ENCODE measurements around the gene GPATCH8. TPM values are rescaled to one million over a fixed set of nuclear protein-coding genes. Genes with fewer than 3 reads are reported as not detected.
A peak's percentile ranks its signal among the peaks of the same experiment; 100 is the strongest.
"Not testable (repeated sequence)": the region's sequence is repeated elsewhere in the genome, so short reads cannot be mapped to it uniquely, and the experiment has no call there.

GPATCH8 gene
- total RNA-seq, 4 donors from 2014 or later = 15.3 to 35.5 (median 24.9) TPM

DNA sequence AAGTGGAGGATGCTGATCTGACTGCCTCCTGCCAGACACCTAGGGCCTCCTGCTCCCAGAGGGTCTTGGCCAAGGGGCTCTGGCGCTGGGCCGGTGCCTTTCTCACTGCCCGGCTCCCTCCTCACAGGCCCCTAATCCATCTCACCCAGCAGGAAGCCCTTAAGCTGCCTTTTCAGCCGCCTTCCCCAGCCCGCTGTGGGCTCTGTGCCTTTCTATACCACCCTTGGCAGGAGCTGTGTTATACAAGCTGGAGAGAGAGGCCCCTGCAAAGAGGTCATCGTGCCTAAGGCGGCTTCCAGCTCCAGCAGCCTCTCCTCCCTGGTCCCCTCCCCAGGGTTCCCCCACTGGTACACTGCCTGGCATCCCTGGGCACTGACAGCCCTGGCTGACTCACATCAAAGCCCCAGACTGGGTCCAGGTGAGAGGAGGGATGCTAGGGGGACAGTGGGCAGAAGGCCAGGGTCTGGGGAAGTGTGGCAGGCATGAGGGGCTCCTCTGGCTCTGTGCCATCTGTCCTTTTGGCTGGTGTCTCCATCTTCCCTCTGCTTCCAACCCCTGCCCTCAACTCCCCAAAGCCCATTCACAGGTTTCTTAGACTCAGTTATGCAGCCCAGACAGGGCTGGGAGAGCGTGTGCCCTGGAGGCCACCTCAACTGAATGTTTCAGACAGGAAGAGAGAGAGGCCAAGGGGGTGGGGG lies 38.8 kb upstream of the GPATCH8 start:
- no peaks in the 10 kb centered on the region for H3K9me3 ChIP-seq
- TF ChIP-seq POLR2A (IDR thresholded peaks at IDR 0.05) = no peak
- TF ChIP-seq, protein P1, sequence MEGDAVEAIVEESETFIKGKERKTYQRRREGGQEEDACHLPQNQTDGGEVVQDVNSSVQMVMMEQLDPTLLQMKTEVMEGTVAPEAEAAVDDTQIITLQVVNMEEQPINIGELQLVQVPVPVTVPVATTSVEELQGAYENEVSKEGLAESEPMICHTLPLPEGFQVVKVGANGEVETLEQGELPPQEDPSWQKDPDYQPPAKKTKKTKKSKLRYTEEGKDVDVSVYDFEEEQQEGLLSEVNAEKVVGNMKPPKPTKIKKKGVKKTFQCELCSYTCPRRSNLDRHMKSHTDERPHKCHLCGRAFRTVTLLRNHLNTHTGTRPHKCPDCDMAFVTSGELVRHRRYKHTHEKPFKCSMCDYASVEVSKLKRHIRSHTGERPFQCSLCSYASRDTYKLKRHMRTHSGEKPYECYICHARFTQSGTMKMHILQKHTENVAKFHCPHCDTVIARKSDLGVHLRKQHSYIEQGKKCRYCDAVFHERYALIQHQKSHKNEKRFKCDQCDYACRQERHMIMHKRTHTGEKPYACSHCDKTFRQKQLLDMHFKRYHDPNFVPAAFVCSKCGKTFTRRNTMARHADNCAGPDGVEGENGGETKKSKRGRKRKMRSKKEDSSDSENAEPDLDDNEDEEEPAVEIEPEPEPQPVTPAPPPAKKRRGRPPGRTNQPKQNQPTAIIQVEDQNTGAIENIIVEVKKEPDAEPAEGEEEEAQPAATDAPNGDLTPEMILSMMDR (IDR thresholded peaks at IDR 0.05) = no peak
- H3K27me3 ChIP-seq = peaks cover 0 to 73% (median 0%) of the 10 kb centered on the region in 4 donors
- no peaks in the 10 kb centered on the region for H3K36me3 ChIP-seq
- no peak for DNase-seq
- WGBS, 2 donors = 50 to 63% methylated on average over 5 to 7 of the region's 8 CpGs
- no peaks in the 10 kb centered on the region for H3K4me1 ChIP-seq
- H3K27ac ChIP-seq = no peak overlapping the region
- intact Hi-C loops (cut with DNase I) = no loop called here
- no peak overlapping the region for H3K4me3 ChIP-seq

DNA sequence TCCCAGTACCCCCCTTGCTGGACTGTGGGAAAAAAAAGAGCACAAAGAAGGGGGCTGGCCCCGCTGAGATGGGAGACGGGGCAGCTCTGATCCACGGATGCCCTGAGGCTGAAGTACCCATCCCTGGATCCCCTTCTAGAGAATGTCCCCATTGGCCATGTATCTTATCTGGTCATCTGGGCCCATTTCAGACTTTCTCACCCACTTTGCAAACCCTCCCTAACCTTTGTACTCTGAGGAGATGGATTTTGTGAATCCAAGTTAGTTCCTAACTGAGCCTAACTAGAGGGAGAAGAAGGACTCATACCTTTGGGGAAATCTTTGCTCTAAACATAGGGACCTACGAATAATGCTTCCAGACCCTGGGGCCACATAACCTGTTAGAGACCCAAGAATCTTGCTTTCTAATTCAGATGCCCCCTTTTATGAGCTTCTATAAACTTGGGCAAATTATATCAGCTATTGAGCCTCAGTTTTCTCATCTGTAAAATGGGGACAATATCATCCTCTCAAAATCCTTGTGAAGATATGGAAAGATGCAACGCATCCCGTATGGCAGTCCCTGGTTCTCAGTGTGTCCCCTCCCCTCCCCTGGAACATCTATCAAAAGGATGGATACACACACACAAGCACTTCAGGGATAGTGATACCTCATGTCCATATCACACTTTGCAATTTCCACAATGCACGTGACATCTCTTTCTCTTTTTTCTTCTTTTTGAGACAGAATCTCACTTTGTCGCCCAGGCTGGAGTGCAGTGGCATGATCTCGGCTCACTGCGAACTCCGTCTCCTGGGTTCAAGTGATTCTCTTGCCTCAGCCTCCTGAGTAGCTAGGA lies 37.3 kb upstream of the GPATCH8 start:
- Histone ChIP-seq H3K27ac (no peak overlapping the region), H3K9me3 (no peaks in the 10 kb centered on the region), H3K36me3 (no peaks in the 10 kb centered on the region), H3K4me1 (no peaks in the 10 kb centered on the region), H3K4me3 (no peak overlapping the region), H3K27me3 (peaks cover 0 to 58% (median 0%) of the 10 kb centered on the region in 4 donors)
- intact Hi-C loops (cut with DNase I) = no loop called here
- WGBS, 2 donors = 78 to 85% methylated on average over 11 of the region's 11 CpGs
- TF ChIP-seq, protein P1 (IDR thresholded peaks at IDR 0.05) = no peak
- TF ChIP-seq POLR2A (IDR thresholded peaks at IDR 0.05) = no peak
- no peak for DNase-seq

DNA sequence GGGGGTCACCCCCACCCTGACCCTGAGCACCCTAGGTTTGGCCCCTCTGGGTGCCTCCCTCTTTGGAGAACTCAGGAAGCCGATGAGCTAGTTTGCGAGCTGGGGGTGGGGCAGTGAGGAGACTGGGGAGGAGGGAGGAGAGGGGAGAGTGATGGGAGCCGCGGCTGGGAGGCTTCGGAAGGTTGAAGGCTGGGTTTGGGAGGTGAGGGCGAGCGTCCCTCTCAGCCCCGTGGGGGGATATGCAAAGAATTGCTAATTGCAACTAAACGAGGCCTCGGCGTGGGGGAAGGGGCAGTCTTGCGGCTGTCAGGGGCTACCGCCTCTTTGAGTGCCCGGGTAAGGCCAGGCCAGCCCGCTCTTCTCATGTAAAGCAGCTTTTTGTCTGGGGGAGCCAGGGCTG lies 36.5 kb upstream of the GPATCH8 start:
- H3K27me3 ChIP-seq = peaks cover 0 to 53% (median 0%) of the 10 kb centered on the region in 4 donors
- H3K4me3 ChIP-seq = no peak overlapping the region
- WGBS, 2 donors = 45 to 48% methylated on average over 10 to 12 of the region's 15 CpGs
- no peak for DNase-seq
- no peaks in the 10 kb centered on the region for H3K9me3 ChIP-seq
- H3K36me3 ChIP-seq = no peaks in the 10 kb centered on the region
- H3K4me1 ChIP-seq = no peaks in the 10 kb centered on the region
- intact Hi-C loops (cut with DNase I) = loop anchor here (10.0 kb wide), 1 partner anchor 145 kb away; no protein-coding TSS in a partner anchor
- H3K27ac ChIP-seq = no peak overlapping the region
- no peak for TF ChIP-seq POLR2A (IDR thresholded peaks at IDR 0.05)
- TF ChIP-seq, protein P1 (IDR thresholded peaks at IDR 0.05) = no peak

DNA sequence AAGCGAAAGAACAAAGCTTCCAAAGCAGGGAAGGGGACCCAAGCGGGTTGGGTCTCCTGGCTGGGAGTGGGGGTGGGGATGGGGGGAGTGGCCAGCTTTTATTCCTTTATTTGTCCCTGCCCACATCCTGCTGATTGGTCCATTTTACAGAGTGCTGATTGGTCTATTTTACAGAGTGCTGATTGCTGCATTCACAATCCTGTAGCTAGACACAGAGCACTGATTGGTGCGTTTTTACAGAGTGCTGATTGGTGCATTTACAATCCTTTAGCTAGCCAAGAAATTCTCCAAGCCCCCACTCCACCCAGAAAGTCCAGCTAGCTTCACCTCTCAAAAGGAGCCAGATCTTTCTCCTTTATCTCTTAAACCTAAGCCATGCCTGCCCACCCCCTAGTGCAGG lies 34.7 kb upstream of the GPATCH8 start:
- DNase-seq, H3K4me3 ChIP-seq, H3K27ac ChIP-seq, H3K36me3 ChIP-seq, H3K9me3 ChIP-seq: not testable (repeated sequence)
- H3K4me1 ChIP-seq = peaks cover 6 to 11% (median 7%) of the 10 kb centered on the region in 3 donors
- intact Hi-C loops (cut with DNase I) = loop anchor here (10.0 kb wide), 1 partner anchor 143 kb away; no protein-coding TSS in a partner anchor
- H3K27me3 ChIP-seq = peaks cover 0 to 47% (median 0%) of the 10 kb centered on the region in 4 donors
- 96 to 100% methylated on average over 3 of the region's 3 CpGs for WGBS, 2 donors

DNA sequence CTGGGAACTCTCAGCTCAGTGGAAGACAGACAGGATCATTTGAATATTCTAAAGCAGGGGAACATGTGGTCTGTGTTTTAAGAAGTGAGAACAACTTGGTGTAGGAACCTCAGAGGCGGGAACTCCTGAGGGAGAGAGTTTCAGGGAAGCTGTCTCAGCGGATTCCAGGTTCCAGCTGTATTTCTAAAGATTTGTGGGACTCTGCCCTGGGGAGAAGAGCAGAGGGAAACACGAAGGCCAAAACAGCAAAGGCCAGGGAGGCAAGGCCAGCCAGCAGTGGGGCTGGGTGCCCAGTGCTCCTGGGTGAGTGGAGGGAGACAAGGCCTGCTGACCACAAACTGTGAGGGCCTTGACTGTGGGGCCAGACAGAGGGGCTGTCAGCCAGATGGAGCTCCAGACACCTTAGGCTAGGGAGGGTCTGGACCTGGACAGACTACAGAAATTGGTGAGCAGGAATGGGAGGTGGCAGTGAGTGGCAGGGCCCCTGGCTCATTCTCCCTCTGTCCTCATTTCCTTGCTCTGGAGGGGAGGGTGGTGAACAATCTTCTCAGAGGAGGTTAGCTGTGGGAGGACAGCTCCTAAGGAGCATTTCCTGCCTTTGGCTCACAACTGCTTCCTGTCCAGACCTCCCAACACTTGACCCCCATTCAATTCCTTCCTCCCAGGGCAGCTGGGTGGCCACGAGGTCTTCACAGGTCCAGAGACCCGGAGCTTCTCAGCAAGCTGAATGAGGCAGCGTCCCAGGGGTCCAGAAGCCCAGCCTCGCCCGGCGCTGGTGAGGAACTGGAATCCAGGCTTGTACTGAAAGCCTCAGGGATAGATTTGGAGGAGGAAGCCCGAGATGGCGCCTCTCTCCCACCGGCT lies 33.1 kb upstream of the GPATCH8 start:
- no peak for DNase-seq
- peak overlapping the region in 2 of 4 donors; percentile 35 to 36 for H3K27ac ChIP-seq
- H3K4me3 ChIP-seq = no peak overlapping the region
- intact Hi-C loops (cut with DNase I) = loop anchor here (10.0 kb wide), 1 partner anchor 142 kb away; no protein-coding TSS in a partner anchor
- WGBS, 2 donors = 64 to 68% methylated on average over 7 to 8 of the region's 12 CpGs
- H3K9me3 ChIP-seq = no peaks in the 10 kb centered on the region
- peak in 1 of 4 donors; percentile 12 for TF ChIP-seq POLR2A (IDR thresholded peaks at IDR 0.05)
- TF ChIP-seq, protein P1 (IDR thresholded peaks at IDR 0.05) = no peak
- H3K27me3 ChIP-seq = peaks cover 0 to 32% (median 0%) of the 10 kb centered on the region in 4 donors
- no peaks in the 10 kb centered on the region for H3K36me3 ChIP-seq
- peaks cover 6 to 11% (median 7%) of the 10 kb centered on the region in 3 donors for H3K4me1 ChIP-seq

Data from esophagus squamous epithelium (tissue), 5 donors.